Mesothelial cell of epicardium (in vitro differentiated cells): Measurements from ENCODE around the gene SGCD. TPM values are rescaled to one million over a fixed set of nuclear protein-coding genes. Genes with fewer than 3 reads are reported as not detected.

Experiments
- DNase-seq, 2 experiments: peaks; one replicate each; pipeline ENCODE4 v3.0.0; 2021; ENCODE audit warnings: low spot score in 2 of 2; ENCODE audit not compliant: unreplicated experiment in 2 of 2
- H3K27ac Mint-ChIP-seq: 2 replicates; pipeline ENCODE4 v1.8.0; 2021; ENCODE audit warnings: mixed read lengths
- H3K27me3 Mint-ChIP-seq: 2 replicates; pipeline ENCODE4 v1.8.0; 2021; ENCODE audit warnings: low read depth, mixed read lengths
- H3K36me3 Mint-ChIP-seq: 2 replicates; pipeline ENCODE4 v1.8.0; 2021; ENCODE audit warnings: mixed read lengths
- H3K4me1 Mint-ChIP-seq: 2 replicates; pipeline ENCODE4 v1.8.0; 2021; ENCODE audit warnings: mixed read lengths
- H3K4me3 Mint-ChIP-seq: 2 replicates; pipeline ENCODE4 v1.8.0; 2021; ENCODE audit warnings: mild to moderate bottlenecking, moderate library complexity, mixed read lengths
- H3K9me3 Mint-ChIP-seq: 2 replicates; pipeline ENCODE4 v1.8.0; 2021; ENCODE audit warnings: mixed read lengths
- CTCF ChIP-seq: fragments of 200-600 bp; sonication (generic); IDR thresholded peaks from one replicate; pipeline ENCODE4 v1.5.0; 2021; ENCODE audit warnings: antibody characterized with exemption; ENCODE audit not compliant: unreplicated experiment
- total RNA-seq: library from RNA; stranded (reverse); gene quantifications from 3 replicates; pipeline ENCODE4 v1.2.1, GENCODE V29; 2021

SGCD gene
- total RNA-seq, 1 donor from 2014 or later = 4.9 TPM

- TF ChIP-seq CTCF = no peak
- H3K27me3 Mint-ChIP-seq = peaks cover 5% of the 10 kb centered on the region
- H3K4me3 Mint-ChIP-seq = no peak overlapping the region
- H3K36me3 Mint-ChIP-seq = no peaks in the 10 kb centered on the region
- no peak for DNase-seq
- peaks cover 24% of the 10 kb centered on the region for H3K4me1 Mint-ChIP-seq
- no peak overlapping the region for H3K27ac Mint-ChIP-seq
- H3K9me3 Mint-ChIP-seq = no peaks in the 10 kb centered on the region
Observed at GRCh38 chr5:156385416-156385815, 58.5 kb downstream of the SGCD start.

- no peak for TF ChIP-seq CTCF
- no peak for DNase-seq
- Mint-ChIP-seq H3K4me1 (peaks cover 15% of the 10 kb centered on the region), H3K36me3 (no peaks in the 10 kb centered on the region), H3K27ac (no peak overlapping the region), H3K9me3 (no peaks in the 10 kb centered on the region), H3K27me3 (peaks cover 5% of the 10 kb centered on the region), H3K4me3 (no peak overlapping the region)
Observed at GRCh38 chr5:156386976-156387375, 60.0 kb downstream of the SGCD start.

DNA sequence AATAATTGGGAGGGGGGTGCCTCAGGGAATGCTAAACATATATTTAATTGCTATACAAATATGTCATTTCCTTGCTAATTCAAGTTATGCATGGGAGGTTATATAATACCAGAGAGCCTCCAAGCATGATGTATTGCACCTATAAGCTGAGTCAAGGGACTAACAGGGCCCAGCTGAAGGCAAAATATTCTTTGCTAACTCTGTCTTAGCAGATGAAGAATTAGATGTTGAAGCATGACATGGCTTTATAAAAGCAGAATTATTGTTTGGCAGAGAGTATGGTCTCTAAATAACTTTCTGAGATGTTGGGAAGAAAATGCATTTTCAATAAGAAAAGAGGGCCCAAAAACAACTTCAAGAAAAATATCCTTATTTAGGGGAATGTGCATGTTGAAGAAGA is 60.4 kb downstream of the SGCD start:
- DNase-seq = no peak
- H3K27ac Mint-ChIP-seq = no peak overlapping the region
- no peaks in the 10 kb centered on the region for H3K36me3 Mint-ChIP-seq
- H3K4me1 Mint-ChIP-seq = peaks cover 15% of the 10 kb centered on the region
- H3K27me3 Mint-ChIP-seq = peaks cover 5% of the 10 kb centered on the region
- no peak for TF ChIP-seq CTCF
- no peaks in the 10 kb centered on the region for H3K9me3 Mint-ChIP-seq
- no peak overlapping the region for H3K4me3 Mint-ChIP-seq

DNA sequence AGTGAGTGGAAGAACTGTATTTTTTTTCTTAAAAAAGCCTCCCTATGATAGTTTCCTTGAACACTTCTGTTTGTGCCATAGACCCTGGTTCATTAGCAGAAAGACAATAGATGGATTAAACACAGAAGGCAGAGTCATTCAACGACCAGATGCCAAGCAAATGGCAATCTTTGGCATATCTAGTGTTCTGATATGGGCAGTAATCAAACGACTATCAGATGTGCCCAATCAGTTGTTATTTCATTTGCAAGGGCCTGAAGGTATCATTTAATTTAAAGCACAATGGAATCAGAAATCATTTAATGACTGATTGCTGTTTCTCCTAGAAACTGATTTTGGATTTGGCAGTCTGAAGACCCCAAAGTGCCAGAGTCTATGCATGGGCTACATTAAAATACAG is 61.3 kb downstream of the SGCD start:
- H3K36me3 Mint-ChIP-seq = no peaks in the 10 kb centered on the region
- no peaks in the 10 kb centered on the region for H3K9me3 Mint-ChIP-seq
- no peak for TF ChIP-seq CTCF
- peaks cover 15% of the 10 kb centered on the region for H3K4me1 Mint-ChIP-seq
- H3K27me3 Mint-ChIP-seq = peaks cover 5% of the 10 kb centered on the region
- no peak for DNase-seq
- no peak overlapping the region for H3K27ac Mint-ChIP-seq
- no peak overlapping the region for H3K4me3 Mint-ChIP-seq

GRCh38 chr5:156391139-156391538 is 64.2 kb downstream of the SGCD start:
- H3K4me1 Mint-ChIP-seq = peaks cover 29% of the 10 kb centered on the region
- H3K27ac Mint-ChIP-seq = no peak overlapping the region
- no peaks in the 10 kb centered on the region for H3K36me3 Mint-ChIP-seq
- H3K9me3 Mint-ChIP-seq = no peaks in the 10 kb centered on the region
- H3K4me3 Mint-ChIP-seq = no peak overlapping the region
- H3K27me3 Mint-ChIP-seq = no peaks in the 10 kb centered on the region
- no peak for DNase-seq
- TF ChIP-seq CTCF = no peak

GRCh38 chr5:156393980-156394379 is 67.0 kb downstream of the SGCD start:
- Mint-ChIP-seq H3K4me3 (no peak overlapping the region), H3K36me3 (no peaks in the 10 kb centered on the region), H3K27me3 (no peaks in the 10 kb centered on the region), H3K4me1 (peaks cover 24% of the 10 kb centered on the region), H3K9me3 (no peaks in the 10 kb centered on the region), H3K27ac (no peak overlapping the region)
- no peak for TF ChIP-seq CTCF
- DNase-seq = no peak
